Spleen (tissue), 11 donors: ENCODE measurements around the gene TEP1. TPM values are rescaled to one million over a fixed set of nuclear protein-coding genes. Genes with fewer than 3 reads are reported as not detected.
A peak's percentile ranks its signal among the peaks of the same experiment; 100 is the strongest.

Experiments used
- DNase-seq: peaks from one replicate; pipeline ENCODE4 v3.0.0-alpha.2; 2020
- H3K27ac ChIP-seq, 8 donors: fragments of 200-600 bp; sonication (generic) in 7 of 8; 1 replicate in 4 of 8; 2 replicates in 4 of 8; pipeline versions ENCODE4 v1.5.0 to v1.8.0; 2016 to 2021; ENCODE audit warnings: inconsistent platforms in 4 of 8, mild to moderate bottlenecking in 4 of 8, moderate library complexity in 1 of 8
- H3K27me3 ChIP-seq, 7 donors: fragments of 200-600 bp; sonication (generic) in 6 of 7; replicated peaks in 1 of 7; 1 replicate in 4 of 7; 2 replicates in 3 of 7; pipeline versions ENCODE4 v1.5.0 to v1.8.0; 2016 to 2021; ENCODE audit warnings: inconsistent platforms in 3 of 7, mild to moderate bottlenecking in 1 of 7
- H3K36me3 ChIP-seq, 6 donors: fragments of 200-600 bp; sonication (generic) in 5 of 6; 1 replicate in 4 of 6; 2 replicates in 2 of 6; pipeline versions ENCODE4 v1.5.0 to v1.8.0; 2016 to 2021; ENCODE audit warnings: inconsistent platforms in 2 of 6
- H3K4me1 ChIP-seq, 6 donors: fragments of 200-600 bp; sonication (generic) in 5 of 6; 1 replicate in 3 of 6; 2 replicates in 3 of 6; pipeline versions ENCODE4 v1.5.0 to v1.8.0; 2016 to 2021; ENCODE audit warnings: inconsistent platforms in 3 of 6
- H3K4me3 ChIP-seq, 8 donors: fragments of 200-600 bp; sonication (generic) in 7 of 8; 1 replicate in 4 of 8; 2 replicates in 4 of 8; pipeline versions ENCODE4 v1.5.0 to v1.8.0; 2016 to 2021; ENCODE audit warnings: inconsistent platforms in 4 of 8, mild to moderate bottlenecking in 4 of 8, moderate library complexity in 2 of 8
- H3K9me3 ChIP-seq, 8 donors: fragments of 200-600 bp; sonication (generic) in 7 of 8; 1 replicate in 4 of 8; 2 replicates in 4 of 8; pipeline versions ENCODE4 v1.5.0 to v1.8.0; 2016 to 2021; ENCODE audit warnings: inconsistent platforms in 4 of 8
- CTCF ChIP-seq, 11 experiments: fragments of 200-600 bp in 7 of 11; fragments of 450-650 bp in 4 of 11; sonication (generic) in 4 of 11; IDR thresholded peaks in 8 of 11; conservative IDR thresholded peaks in 3 of 11; 1 replicate in 7 of 11; 2 replicates in 4 of 11; pipeline versions ENCODE4 v1.4.0 to v1.8.0; 2016 to 2021; ENCODE audit warnings: antibody characterized with exemption in 11 of 11, inconsistent platforms in 4 of 11, mild to moderate bottlenecking in 1 of 11
- POLR2A ChIP-seq, 3 donors: fragments of 450-650 bp; IDR thresholded peaks; one replicate each; pipeline ENCODE4 v1.5.1; 2017; ENCODE audit warnings: antibody characterized with exemption in 3 of 3, mild to moderate bottlenecking in 1 of 3
- POLR2AphosphoS5 ChIP-seq, 3 donors: sonication (generic); formaldehyde crosslinking; IDR thresholded peaks; one replicate each; pipeline ENCODE4 v1.5.1; 2017; ENCODE audit warnings: antibody characterized with exemption in 3 of 3
- WGBS, 5 donors: extraction: QIAGEN DNeasy Blood & Tissue Kit in 3 of 5; methylation state at CpG; one replicate each; pipeline versions ENCODE4 v1.1.5 to v1.1.7; 2013 to 2018; 5-methylcytosine and 5-hydroxymethylcytosine counted together
- intact Hi-C: fragments of 100-400 bp; cut with DNase I; formaldehyde crosslinking; loops from one replicate; pipeline ENCODE4 v1.15.0; 2023; ENCODE audit warnings: low total_unique reads
- polyA plus RNA-seq, 3 donors: library from polyadenylated mRNA; stranded (reverse); fragments of 200-250 nt; gene quantifications; one replicate each; pipeline ENCODE4 v1.2.1, GENCODE V29; 2013
- total RNA-seq, 7 donors: library from RNA; depleted of rRNA in 3 of 7; stranded (reverse); fragments of >200 nt in 3 of 7; fragmentation: NEBNext Ultra II Directional in 4 of 7; extraction: Animal tissue kit (Norgen Biotek cat#: 25700) in 4 of 7; gene quantifications; one replicate each; pipeline versions ENCODE4 v1.1.0 to v1.2.1, GENCODE V29; 2016 to 2021
- donor health status: healthy with polysubstance abuse.
- donor health status: DM: no; HTN: no; CAD: no; lungs with moderate emphysema.
- donor health status: DM: no; HTN: no; CAD: no.
- donor health status: Bipolar disorder and iron deficiency.
- donor health status: healthy.
- donor health status: DM: no; HTN: no; CAD: no.
- donor health status: DM: yes; HTN: yes; CAD: no.

The TEP1 gene
- total and polyA plus RNA-seq, 10 donors, result 19.2 to 91.7 (median 64.5) TPM

DNA sequence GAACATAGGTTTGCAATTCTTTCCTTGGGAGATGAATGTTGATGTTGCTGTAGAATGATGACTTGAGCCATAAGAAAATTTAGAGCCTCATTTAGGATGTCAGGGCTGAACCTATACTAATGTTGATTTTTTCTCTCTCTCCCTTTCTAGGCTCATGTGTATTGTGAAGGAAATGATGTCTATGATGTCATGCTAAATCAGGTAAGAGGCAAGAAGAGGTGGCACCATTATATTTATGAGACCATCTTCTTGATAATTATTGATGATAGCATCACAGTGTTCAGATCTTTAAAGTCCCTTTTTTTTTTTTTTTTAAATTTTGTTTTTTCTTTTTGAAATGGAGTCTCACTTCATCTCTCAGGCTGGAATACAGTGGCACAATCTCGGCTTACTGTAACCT is 66.6 kb downstream of the TEP1 start:
- H3K36me3 ChIP-seq, result peaks cover 0 to 68% (median 37%) of the 10 kb centered on the region in 6 donors
- intact Hi-C loops, result loop anchor here (10.0 kb wide), 1 partner anchor 58 kb away; no protein-coding TSS in a partner anchor

GRCh38 chr14:20345366-20345765 is 67.9 kb downstream of the TEP1 start:
- Histone ChIP-seq H3K36me3 (peaks cover 0 to 55% (median 27%) of the 10 kb centered on the region in 6 donors), H3K4me3 (no peak overlapping the region), H3K27me3 (no peaks in the 10 kb centered on the region), H3K27ac (no peak overlapping the region), H3K4me1 (peaks cover 0 to 29% (median 23%) of the 10 kb centered on the region in 6 donors), H3K9me3 (no peaks in the 10 kb centered on the region)
- intact Hi-C loops, result loop anchor here (10.0 kb wide), 1 partner anchor 59 kb away; no protein-coding TSS in a partner anchor
- DNase-seq, result no peak
- 90 to 100% (median 93%) methylated on average over 1 of the region's 1 CpG for WGBS, 5 donors
- TF ChIP-seq POLR2A (IDR thresholded peaks at IDR 0.05) (no peak), POLR2AphosphoS5 (IDR thresholded peaks at IDR 0.05) (no peak), CTCF (IDR thresholded peaks at IDR 0.05 in 8 of 11, conservative IDR thresholded peaks at IDR 0.05 in 3 of 11) (no peak)

More for the DNA sequence above, 66.6 kb downstream of the TEP1 start:
- Histone ChIP-seq H3K27me3 (no peaks in the 10 kb centered on the region), H3K4me1 (peaks cover 0 to 27% (median 20%) of the 10 kb centered on the region in 6 donors), H3K4me3 (no peak overlapping the region), H3K9me3 (no peaks in the 10 kb centered on the region), H3K27ac (no peak overlapping the region)
- no peak for TF ChIP-seq POLR2AphosphoS5 (IDR thresholded peaks at IDR 0.05)
- TF ChIP-seq CTCF (IDR thresholded peaks at IDR 0.05 in 8 of 11, conservative IDR thresholded peaks at IDR 0.05 in 3 of 11), result no peak
- TF ChIP-seq POLR2A (IDR thresholded peaks at IDR 0.05), result no peak
- WGBS, 5 donors, result 93 to 100% (median 100%) methylated on average over 1 of the region's 1 CpG
- DNase-seq, result no peak

DNA sequence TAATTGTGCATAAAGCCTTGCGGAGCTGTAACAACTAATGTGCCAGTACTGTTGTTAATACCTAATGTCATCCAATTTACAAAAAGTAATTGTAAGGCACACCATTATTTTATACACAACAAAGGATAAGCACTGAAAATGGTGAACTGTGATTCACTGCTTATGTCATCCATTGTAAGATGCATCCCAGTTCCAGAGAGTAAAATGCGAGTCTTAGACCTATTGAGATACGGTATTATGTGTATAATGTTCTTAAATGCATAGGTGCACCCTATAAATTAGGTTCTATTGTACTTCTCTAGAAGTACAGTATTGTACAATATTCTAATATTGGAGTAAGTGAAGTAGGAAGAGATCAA is 69.5 kb downstream of the TEP1 start:
- peak overlapping the region; percentile 56 to 90 (median 63) for H3K4me3 ChIP-seq

More for the DNA sequence above, 69.5 kb downstream of the TEP1 start:
- peak overlapping the region; percentile 64 to 96 (median 90) for H3K27ac ChIP-seq
- 0 to 6% (median 5%) methylated on average over 3 of the region's 3 CpGs for WGBS, 5 donors
- TF ChIP-seq POLR2AphosphoS5 (IDR thresholded peaks at IDR 0.05) (no peak), POLR2A (IDR thresholded peaks at IDR 0.05) (no peak), CTCF (IDR thresholded peaks at IDR 0.05 in 8 of 11, conservative IDR thresholded peaks at IDR 0.05 in 3 of 11) (no peak)
- H3K36me3 ChIP-seq, result peaks cover 0 to 39% (median 21%) of the 10 kb centered on the region in 6 donors
- H3K4me1 ChIP-seq, result peaks cover 0 to 29% (median 23%) of the 10 kb centered on the region in 6 donors
- no peaks in the 10 kb centered on the region for H3K9me3 ChIP-seq
- intact Hi-C loops, result loop anchor here (10.0 kb wide), 1 partner anchor 61 kb away; no protein-coding TSS in a partner anchor
- no peaks in the 10 kb centered on the region for H3K27me3 ChIP-seq
- DNase-seq, result no peak
